ENCODE results near the gene CWC25. TPM values are rescaled to one million over a fixed set of nuclear protein-coding genes. Genes with fewer than 3 reads are reported as not detected.
A peak's percentile ranks its signal among the peaks of the same experiment; 100 is the strongest.

Gene CWC25
- total and polyA plus RNA-seq, 2 of the 13 experiments (the other 11 are each of a cell fraction or from before 2014, with no cell fraction given) = 15.6 to 22.7 TPM

GRCh38 chr17:38853292-38854219 lies 28.4 kb upstream of the CWC25 start, which contains the start of gene RPL23 (continued):
- TF ChIP-seq ZBTB4 (CRISPR knock-in tag; IDR thresholded peaks at IDR 0.05; ENCODE audit: borderline replicate concordance) (peak; percentile 88; the same call in 1 of the 2 replicates), SOX13 (IDR thresholded peaks at IDR 0.05) (0 out of 2 replicates have a peak, but pooled peaks have one; percentile 10), SOX13 (CRISPR knock-in tag; conservative IDR thresholded peaks at IDR 0.05 in 1 of 2, IDR thresholded peaks at IDR 0.05 in 1 of 2) (peak in 1 of 2 experiments; percentile 59; a peak in 1 of 4 replicates), ZNF530 (CRISPR knock-in tag; IDR thresholded peaks at IDR 0.05; ENCODE audit: low read depth) (no peak), ZNF567 (CRISPR knock-in tag; IDR thresholded peaks at IDR 0.05; ENCODE audit: borderline replicate concordance) (peak; percentile 98; the same call in 1 of the 2 replicates), MTF2 (CRISPR knock-in tag; IDR thresholded peaks at IDR 0.05; ENCODE audit: borderline replicate concordance) (no peak), GATAD1 (CRISPR knock-in tag; IDR thresholded peaks at IDR 0.05) (peak; percentile 98), ZNF780A (CRISPR knock-in tag; IDR thresholded peaks at IDR 0.05) (peak; percentile 95), KDM4B (CRISPR knock-in tag; IDR thresholded peaks at IDR 0.05) (peak; percentile 92), ZBTB2 (CRISPR knock-in tag; IDR thresholded peaks at IDR 0.05; ENCODE audit: low read depth) (peak; percentile 72; the same call in 1 of the 2 replicates), THYN1 (CRISPR knock-in tag; IDR thresholded peaks at IDR 0.05; ENCODE audit: borderline replicate concordance, low read depth) (peak; percentile 95; the same call in 1 of the 2 replicates), NBN (conservative IDR thresholded peaks at IDR 0.05) (no peak), GLI4 (CRISPR knock-in tag; IDR thresholded peaks at IDR 0.05; ENCODE audit: borderline replicate concordance) (peak; percentile 98), PRMT3 (CRISPR knock-in tag; IDR thresholded peaks at IDR 0.05; ENCODE audit: borderline replicate concordance, low read depth) (no peak), ZNF598 (CRISPR knock-in tag; IDR thresholded peaks at IDR 0.05; ENCODE audit: borderline replicate concordance) (peak; percentile 100), TEAD2 (CRISPR knock-in tag; IDR thresholded peaks at IDR 0.05) (no peak; the same call in 1 of the 2 replicates), ZNF24 (IDR thresholded peaks at IDR 0.05) (no peak), SP4 (CRISPR knock-in tag; IDR thresholded peaks at IDR 0.05) (peak; percentile 92), MED8 (CRISPR knock-in tag; IDR thresholded peaks at IDR 0.05; ENCODE audit: insufficient replicate concordance) (peak; percentile 90), KLF9 (CRISPR knock-in tag; IDR thresholded peaks at IDR 0.05; ENCODE audit: low read depth) (peak; percentile 98), U2AF1 (optimal IDR thresholded peaks at IDR 0.05; ENCODE audit: low read depth, low read length) (no peak), ZGPAT (CRISPR knock-in tag; IDR thresholded peaks at IDR 0.05) (peak; percentile 98), SETDB1 (CRISPR knock-in tag; IDR thresholded peaks at IDR 0.05; ENCODE audit: borderline replicate concordance) (no peak)

Data from HepG2 (cell line).